HCT116 (cell line): ENCODE results near the gene AATF. TPM values are rescaled to one million over a fixed set of nuclear protein-coding genes. Genes with fewer than 3 reads are reported as not detected.

ENCODE experiments used
- ATAC-seq: fragments of 200-7000 bp; cut with Tn5 transposase; 2 replicates; pipeline ENCODE4 v1.9.1; 2020; ENCODE audit warnings: mild to moderate bottlenecking, moderate library complexity
- BruUV-seq: library from RNA; stranded (reverse); fragments of 400-500 nt; replicated peaks from 2 replicates; lab custom pipeline; 2021; lab: Mats Ljungman, UMichigan
- CTCF ChIA-PET: fragments of 300-600 bp; sonication (Branson Sonifier 250); formaldehyde crosslinking; loops from one replicate; lab custom pipeline; 2021; ENCODE audit warnings: antibody characterized with exemption; lab: Charles Lee
- POLR2A ChIA-PET: fragments of 300-600, 350-600 bp; sonication (Branson Sonifier 250); formaldehyde crosslinking; loops from one replicate; lab custom pipeline; 2021; ENCODE audit warnings: antibody characterized with exemption; lab: Charles Lee
- RAD21 ChIA-PET, 2 experiments: fragments of 300-600 bp; sonication (Branson Sonifier 250); formaldehyde crosslinking; loops; one replicate each; lab custom pipeline; 2023; ENCODE audit warnings: low total read pairs in 2 of 2; ENCODE audit not compliant: uncharacterized antibody in 2 of 2, unreplicated experiment in 2 of 2, low non-redundant PET in 1 of 2; lab: Charles Lee
- DNase-seq: peaks from one replicate; pipeline ENCODE4 v3.0.0-alpha.2; 2010; ENCODE audit warnings: low read depth, low spot score
- H2AFZ ChIP-seq: fragments of 200-600 bp; shearing (Covaris generic), sonication (generic); 2 replicates; pipeline ENCODE4 v1.6.1; 2017; ENCODE audit warnings: low read depth, mixed run types, mixed read lengths, antibody characterized with exemption, low read length; ENCODE audit not compliant: poor library complexity, severe bottlenecking
- H3K27ac ChIP-seq: 2 replicates; pipeline ENCODE4 v1.5.1; 2012; ENCODE audit warnings: low read depth, low read length
- H3K27me3 ChIP-seq: fragments of 200-600 bp; sonication (generic); 2 replicates; pipeline ENCODE4 v1.6.1; 2016; ENCODE audit warnings: mixed run types, low read length, mixed read lengths; ENCODE audit not compliant: insufficient read depth
- H3K36me3 ChIP-seq, 2 experiments: fragments of 200-500 bp in 1 of 2; fragments of 200-600 bp in 1 of 2; sonication (Bioruptor generic) in 1 of 2; sonication (generic) in 1 of 2; 2 replicates each; pipeline versions ENCODE4 v1.5.1 to v1.6.1; 2014 to 2016; ENCODE audit warnings: low read length in 2 of 2, inconsistent platforms in 1 of 2, mixed read lengths in 1 of 2, mixed run types in 1 of 2; ENCODE audit not compliant: insufficient read depth in 2 of 2, control insufficient read depth in 1 of 2
- H3K4me1 ChIP-seq, 2 experiments: fragments of 200-600 bp in 1 of 2; sonication (generic) in 1 of 2; 2 replicates each; pipeline versions ENCODE4 v1.5.1 to v1.6.1; 2012 to 2017; ENCODE audit warnings: low read length in 2 of 2, inconsistent platforms in 1 of 2, mild to moderate bottlenecking in 1 of 2, mixed read lengths in 1 of 2, mixed run types in 1 of 2, moderate library complexity in 1 of 2; ENCODE audit not compliant: insufficient read depth in 2 of 2, control insufficient read depth in 1 of 2
- H3K4me2 ChIP-seq: fragments of 200-600 bp; sonication (generic); 2 replicates; pipeline ENCODE4 v1.6.1; 2017; ENCODE audit warnings: mixed run types, low read length, mixed read lengths
- H3K4me3 ChIP-seq, 2 experiments: fragments of 200-600 bp in 1 of 2; sonication (generic) in 1 of 2; replicated peaks in 1 of 2; 2 replicates each; pipeline ENCODE4 v1.5.1; 2011 to 2016; ENCODE audit warnings: low read length in 2 of 2, control low read depth in 1 of 2, low read depth in 1 of 2, mild to moderate bottlenecking in 1 of 2, mixed read lengths in 1 of 2, mixed run types in 1 of 2
- H3K79me2 ChIP-seq: fragments of 200-600 bp; sonication (generic); 2 replicates; pipeline ENCODE4 v1.6.1; 2017; ENCODE audit warnings: mild to moderate bottlenecking, mixed run types, low read length, moderate library complexity, mixed read lengths; ENCODE audit not compliant: insufficient read depth
- H3K9ac ChIP-seq: fragments of 200-600 bp; sonication (generic); 2 replicates; pipeline ENCODE4 v1.6.1; 2016; ENCODE audit warnings: low read length, mixed read lengths
- H3K9me2 ChIP-seq: fragments of 200-600 bp; sonication (generic), shearing (Covaris generic); 2 replicates; pipeline ENCODE4 v1.6.1; 2017; ENCODE audit warnings: mixed run types, mild to moderate bottlenecking, moderate library complexity; ENCODE audit not compliant: insufficient read depth
- H3K9me3 ChIP-seq, 2 experiments: fragments of 200-500 bp in 1 of 2; fragments of 200-600 bp in 1 of 2; sonication (Bioruptor generic) in 1 of 2; sonication (generic) in 1 of 2; 2 replicates each; pipeline ENCODE4 v1.6.1; 2014 to 2017; ENCODE audit warnings: low read length in 2 of 2, mixed read lengths in 2 of 2, inconsistent platforms in 1 of 2, low read depth in 1 of 2, mild to moderate bottlenecking in 1 of 2, mixed run types in 1 of 2, moderate library complexity in 1 of 2; ENCODE audit not compliant: control insufficient read depth in 1 of 2, insufficient read depth in 1 of 2
- H4K20me1 ChIP-seq: fragments of 200-600 bp; sonication (generic), shearing (Covaris generic); 2 replicates; pipeline ENCODE4 v1.6.1; 2017; ENCODE audit warnings: mixed run types, mild to moderate bottlenecking, moderate library complexity; ENCODE audit not compliant: insufficient read depth
- CBX3 ChIP-seq: IDR thresholded peaks from 2 replicates; pipeline ENCODE4 v1.6.1; 2012; ENCODE audit warnings: low read depth
- CTCF ChIP-seq, 3 experiments: fragments of 200-600 bp in 1 of 3; sonication (generic) in 1 of 3; IDR thresholded peaks in 2 of 3; conservative IDR thresholded peaks in 1 of 3; 2 replicates each; pipeline ENCODE4 v1.5.1; 2012 to 2017; ENCODE audit warnings: low read depth in 2 of 3, low read length in 2 of 3, antibody characterized with exemption in 1 of 3, borderline replicate concordance in 1 of 3, control low read depth in 1 of 3, mild to moderate bottlenecking in 1 of 3, mixed read lengths in 1 of 3, mixed run types in 1 of 3, moderate library complexity in 1 of 3; ENCODE audit not compliant: insufficient read depth in 1 of 3
- ELF1 ChIP-seq: IDR thresholded peaks from 2 replicates; pipeline ENCODE4 v1.6.1; 2012; ENCODE audit warnings: low read depth, borderline replicate concordance
- EZH2phosphoT487 ChIP-seq: fragments of 200-600 bp; IDR thresholded peaks from 2 replicates; pipeline ENCODE4 v1.6.1; 2018; ENCODE audit warnings: antibody characterized with exemption, borderline replicate concordance
- FOSL1 ChIP-seq: IDR thresholded peaks from 2 replicates; pipeline ENCODE4 v1.6.1; 2012; ENCODE audit warnings: low read depth
- JUND ChIP-seq: IDR thresholded peaks from 2 replicates; pipeline ENCODE4 v1.6.1; 2012
- POLR2A ChIP-seq: IDR thresholded peaks from 2 replicates; pipeline ENCODE4 v1.7.0; 2011; ENCODE audit warnings: borderline replicate concordance; ENCODE audit not compliant: insufficient read depth, insufficient read length; ENCODE audit errors: extremely low read depth
- RAD21 ChIP-seq: IDR thresholded peaks from 2 replicates; pipeline ENCODE4 v1.6.1; 2012; ENCODE audit warnings: low read depth, mild to moderate bottlenecking
- SIN3A ChIP-seq: IDR thresholded peaks from 2 replicates; pipeline ENCODE4 v1.6.1; 2012; ENCODE audit warnings: low read depth
- SP1 ChIP-seq: IDR thresholded peaks from 2 replicates; pipeline ENCODE4 v1.6.1; 2012; ENCODE audit warnings: low read depth
- TCF7L2 ChIP-seq: IDR thresholded peaks from 2 replicates; pipeline ENCODE4 v1.7.0; 2011; ENCODE audit warnings: borderline replicate concordance, inconsistent platforms; ENCODE audit not compliant: insufficient read depth, insufficient read length; ENCODE audit errors: extremely low read depth
- YY1 ChIP-seq: IDR thresholded peaks from 2 replicates; pipeline ENCODE4 v1.6.1; 2011; ENCODE audit warnings: low read length, low read depth, moderate library complexity, mild to moderate bottlenecking; ENCODE audit not compliant: insufficient replicate concordance; ENCODE audit errors: extremely low read depth
- ZNF274 ChIP-seq: fragments of 200-500 bp; sonication (Bioruptor generic); IDR thresholded peaks from 2 replicates; pipeline ENCODE4 v1.6.1; 2014; ENCODE audit warnings: mild to moderate bottlenecking, low read depth, low read length, inconsistent platforms
- intact Hi-C: fragments of 100-400 bp; cut with micrococcal nuclease; formaldehyde crosslinking; loops from 2 replicates; pipeline ENCODE4 v1.10.0; 2022
- total RNA-seq: library from RNA; stranded (reverse); gene quantifications from one replicate; pipeline ENCODE4 v1.2.1, GENCODE V29; 2021; ENCODE audit not compliant: unreplicated experiment
- TF ChIP-seq, protein P1 (sequence below): IDR thresholded peaks from 2 replicates; pipeline ENCODE4 v1.6.1; 2012

The AATF gene
- total RNA-seq, 1 experiment from 2014 or later: 105 TPM

DNA sequence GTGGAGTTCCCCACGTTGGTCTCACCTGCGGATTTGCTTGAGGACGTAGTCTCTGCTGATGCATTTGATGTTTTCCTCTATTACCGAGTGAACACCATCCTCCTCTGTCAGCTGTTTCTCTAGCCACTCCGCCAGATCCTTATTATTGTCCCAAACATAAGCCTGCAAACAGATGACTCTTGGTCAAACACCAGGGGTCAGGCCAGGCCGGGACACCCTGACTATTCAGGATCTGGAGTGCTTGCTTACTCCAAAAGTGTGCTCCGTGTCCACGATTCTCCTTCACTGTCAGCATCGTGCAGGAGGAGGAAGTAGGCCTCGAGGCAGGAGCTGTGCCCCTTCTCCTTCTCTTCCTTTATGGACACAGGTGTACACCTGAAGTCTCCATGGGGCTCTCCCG, 140.2 kb downstream of the AATF start:
- Histone ChIP-seq H3K4me2 (no peak overlapping the region), H3K9me2 (no peaks in the 10 kb centered on the region), H4K20me1 (no peaks in the 10 kb centered on the region), H3K36me3 (peaks cover 21 to 37% of the 10 kb centered on the region in 2 experiments; a peak in 3 of 4 replicates), H3K27ac (no peak overlapping the region), H3K27me3 (no peaks in the 10 kb centered on the region), H3K4me1 (no peaks in the 10 kb centered on the region), H3K79me2 (no peaks in the 10 kb centered on the region), H2AFZ (no peak overlapping the region), H3K9me3 (no peaks in the 10 kb centered on the region), H3K4me3 (no peak overlapping the region), H3K9ac (no peak overlapping the region)
- no TSS peak for BruUV-seq
- DNase-seq: no peak
- ChIA-PET RAD21 (no interaction called here), POLR2A (interaction anchor here (0.7 kb wide), 1 partner anchor 122 kb away, joined by 4 read pairs; no protein-coding TSS in a partner anchor), CTCF (no interaction called here)
- intact Hi-C loops: no loop called here
- no peak for ATAC-seq
- TF ChIP-seq ZNF274 (no peak), POLR2A (no peak), JUND (no peak), YY1 (no peak), ELF1 (no peak), FOSL1 (no peak), CTCF (IDR thresholded peaks at IDR 0.05 in 2 of 3, conservative IDR thresholded peaks at IDR 0.05 in 1 of 3; ENCODE audit: borderline replicate concordance in 1 of 3, insufficient read depth in 1 of 3, low read depth in 2 of 3, low read length in 2 of 3) (no peak), TCF7L2 (no peak), RAD21 (no peak), SP1 (no peak), SIN3A (no peak), EZH2phosphoT487 (no peak), CBX3 (no peak)
- TF ChIP-seq, protein P1, sequence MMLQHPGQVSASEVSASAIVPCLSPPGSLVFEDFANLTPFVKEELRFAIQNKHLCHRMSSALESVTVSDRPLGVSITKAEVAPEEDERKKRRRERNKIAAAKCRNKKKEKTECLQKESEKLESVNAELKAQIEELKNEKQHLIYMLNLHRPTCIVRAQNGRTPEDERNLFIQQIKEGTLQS: no peak
